ENCODE measurements around the gene ANKS1A.

DNA sequence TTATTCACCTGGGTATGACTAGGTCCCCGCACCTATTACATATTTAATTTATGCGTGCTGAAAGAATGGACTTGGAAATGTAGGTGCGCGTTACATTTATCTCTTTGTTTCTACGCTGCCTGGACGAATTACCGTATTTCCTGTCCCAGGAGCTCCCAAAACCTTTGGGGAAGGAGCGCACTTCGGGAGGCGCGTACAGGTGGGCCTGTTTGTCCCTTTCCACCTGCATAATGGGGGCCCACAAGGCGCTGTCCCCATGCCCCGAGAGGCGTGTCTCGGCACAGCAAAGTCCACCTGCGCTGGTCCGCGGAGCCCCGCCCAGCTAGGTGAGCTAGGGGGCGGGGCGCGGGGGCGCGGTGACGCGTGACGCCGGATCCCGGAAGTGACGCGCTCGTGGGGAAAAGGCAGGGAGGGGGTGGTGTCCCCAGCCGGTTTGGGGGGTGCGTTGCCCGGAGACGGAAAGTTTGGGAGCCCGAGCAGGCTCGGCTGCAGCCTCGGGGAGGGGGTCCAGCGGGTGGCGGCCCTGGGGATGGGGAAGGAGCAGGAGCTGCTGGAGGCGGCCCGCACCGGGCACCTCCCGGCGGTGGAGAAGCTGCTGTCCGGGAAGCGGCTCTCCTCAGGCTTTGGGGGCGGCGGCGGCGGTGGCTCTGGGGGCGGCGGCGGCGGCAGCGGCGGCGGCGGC lies at the start of gene ANKS1A:
- TF ChIP-seq, protein P1, sequence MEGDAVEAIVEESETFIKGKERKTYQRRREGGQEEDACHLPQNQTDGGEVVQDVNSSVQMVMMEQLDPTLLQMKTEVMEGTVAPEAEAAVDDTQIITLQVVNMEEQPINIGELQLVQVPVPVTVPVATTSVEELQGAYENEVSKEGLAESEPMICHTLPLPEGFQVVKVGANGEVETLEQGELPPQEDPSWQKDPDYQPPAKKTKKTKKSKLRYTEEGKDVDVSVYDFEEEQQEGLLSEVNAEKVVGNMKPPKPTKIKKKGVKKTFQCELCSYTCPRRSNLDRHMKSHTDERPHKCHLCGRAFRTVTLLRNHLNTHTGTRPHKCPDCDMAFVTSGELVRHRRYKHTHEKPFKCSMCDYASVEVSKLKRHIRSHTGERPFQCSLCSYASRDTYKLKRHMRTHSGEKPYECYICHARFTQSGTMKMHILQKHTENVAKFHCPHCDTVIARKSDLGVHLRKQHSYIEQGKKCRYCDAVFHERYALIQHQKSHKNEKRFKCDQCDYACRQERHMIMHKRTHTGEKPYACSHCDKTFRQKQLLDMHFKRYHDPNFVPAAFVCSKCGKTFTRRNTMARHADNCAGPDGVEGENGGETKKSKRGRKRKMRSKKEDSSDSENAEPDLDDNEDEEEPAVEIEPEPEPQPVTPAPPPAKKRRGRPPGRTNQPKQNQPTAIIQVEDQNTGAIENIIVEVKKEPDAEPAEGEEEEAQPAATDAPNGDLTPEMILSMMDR (conservative IDR thresholded peaks at IDR 0.05; ENCODE audit: low read length): no peak
- no peak for TF ChIP-seq EZH2phosphoT487 (IDR thresholded peaks at IDR 0.05; ENCODE audit: borderline replicate concordance)

All from Loucy (cell line).